Esophagus squamous epithelium (tissue), 5 donors: Measurements from ENCODE around the gene ZNF366. TPM values are rescaled to one million over a fixed set of nuclear protein-coding genes. Genes with fewer than 3 reads are reported as not detected.

ENCODE experiments used
- DNase-seq: peaks from one replicate; lab custom pipeline; 2025; lab: John Stamatoyannopoulos, UW
- H3K27ac ChIP-seq, 4 donors: fragments of 200-600 bp; sonication (generic); one replicate each; pipeline ENCODE4 v1.5.1; 2016 to 2019; ENCODE audit warnings: mild to moderate bottlenecking in 1 of 4
- H3K27me3 ChIP-seq, 4 donors: fragments of 200-600 bp; sonication (generic); 1 replicate in 3 of 4; 2 replicates in 1 of 4; pipeline versions ENCODE4 v1.5.1 to v1.6.0; 2017 to 2021; ENCODE audit warnings: antibody characterized with exemption in 1 of 4
- H3K36me3 ChIP-seq, 3 donors: fragments of 200-600 bp; sonication (generic); one replicate each; pipeline ENCODE4 v1.5.1; 2016 to 2019
- H3K4me1 ChIP-seq, 3 donors: fragments of 200-600 bp; sonication (generic); one replicate each; pipeline ENCODE4 v1.5.1; 2017 to 2019
- H3K4me3 ChIP-seq, 4 donors: fragments of 200-600 bp; sonication (generic); 1 replicate in 3 of 4; 2 replicates in 1 of 4; pipeline ENCODE4 v1.5.1; 2016 to 2019; ENCODE audit warnings: mild to moderate bottlenecking in 2 of 4, moderate library complexity in 1 of 4
- H3K9me3 ChIP-seq, 3 donors: fragments of 200-600 bp; sonication (generic); one replicate each; pipeline ENCODE4 v1.5.1; 2016 to 2019
- POLR2A ChIP-seq, 4 donors: fragments of 450-650 bp; IDR thresholded peaks; one replicate each; pipeline ENCODE4 v1.6.1; 2017; ENCODE audit warnings: antibody characterized with exemption in 4 of 4, mild to moderate bottlenecking in 4 of 4, moderate library complexity in 3 of 4
- WGBS, 2 donors: methylation state at CpG; one replicate each; pipeline ENCODE4 v1.1.5; 2018; 5-methylcytosine and 5-hydroxymethylcytosine counted together
- intact Hi-C: fragments of 100-400 bp; cut with DNase I; formaldehyde crosslinking; loops from one replicate; pipeline ENCODE4 v1.15.0; 2022
- total RNA-seq, 4 donors: library from RNA; depleted of rRNA; stranded (reverse); fragments of >200 nt; gene quantifications; one replicate each; pipeline ENCODE4 v1.1.0, GENCODE V29; 2016
- TF ChIP-seq, protein P1 (sequence below), 6 experiments: fragments of 450-650 bp in 4 of 6; fragments of 200-600 bp in 2 of 6; sonication (generic) in 2 of 6; IDR thresholded peaks; one replicate each; pipeline ENCODE4 v1.5.1; 2016 to 2019; ENCODE audit warnings: antibody characterized with exemption in 6 of 6, mild to moderate bottlenecking in 4 of 6, moderate library complexity in 4 of 6
- donor health status: DM: yes; HTN: yes; CAD: no.

Gene ZNF366
- total RNA-seq, 4 donors from 2014 or later = 0.48 to 2.9 (median 1.4) TPM

DNA sequence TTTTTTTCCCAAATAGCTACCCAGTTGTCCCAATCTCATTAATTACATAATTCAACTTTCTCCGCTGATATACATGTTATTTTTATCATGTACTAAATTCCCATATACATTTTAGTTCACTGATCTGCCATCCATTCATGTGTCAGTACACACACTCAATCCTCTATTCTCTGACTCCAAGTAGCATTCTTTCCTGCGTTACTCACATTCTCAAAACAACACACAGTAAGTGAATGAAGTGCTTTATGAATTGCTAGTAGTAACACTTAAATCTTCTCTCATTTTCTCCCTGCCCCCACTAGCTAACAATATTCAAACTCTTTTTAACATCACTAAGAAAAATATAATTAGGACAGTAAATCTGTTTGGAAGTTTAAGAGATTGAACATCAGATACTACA, 8.9 kb downstream of the ZNF366 start:
- no peaks in the 10 kb centered on the region for H3K27me3 ChIP-seq
- TF ChIP-seq, protein P1, sequence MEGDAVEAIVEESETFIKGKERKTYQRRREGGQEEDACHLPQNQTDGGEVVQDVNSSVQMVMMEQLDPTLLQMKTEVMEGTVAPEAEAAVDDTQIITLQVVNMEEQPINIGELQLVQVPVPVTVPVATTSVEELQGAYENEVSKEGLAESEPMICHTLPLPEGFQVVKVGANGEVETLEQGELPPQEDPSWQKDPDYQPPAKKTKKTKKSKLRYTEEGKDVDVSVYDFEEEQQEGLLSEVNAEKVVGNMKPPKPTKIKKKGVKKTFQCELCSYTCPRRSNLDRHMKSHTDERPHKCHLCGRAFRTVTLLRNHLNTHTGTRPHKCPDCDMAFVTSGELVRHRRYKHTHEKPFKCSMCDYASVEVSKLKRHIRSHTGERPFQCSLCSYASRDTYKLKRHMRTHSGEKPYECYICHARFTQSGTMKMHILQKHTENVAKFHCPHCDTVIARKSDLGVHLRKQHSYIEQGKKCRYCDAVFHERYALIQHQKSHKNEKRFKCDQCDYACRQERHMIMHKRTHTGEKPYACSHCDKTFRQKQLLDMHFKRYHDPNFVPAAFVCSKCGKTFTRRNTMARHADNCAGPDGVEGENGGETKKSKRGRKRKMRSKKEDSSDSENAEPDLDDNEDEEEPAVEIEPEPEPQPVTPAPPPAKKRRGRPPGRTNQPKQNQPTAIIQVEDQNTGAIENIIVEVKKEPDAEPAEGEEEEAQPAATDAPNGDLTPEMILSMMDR (IDR thresholded peaks at IDR 0.05) = no peak
- no peak for TF ChIP-seq POLR2A (IDR thresholded peaks at IDR 0.05)
- intact Hi-C loops = no loop called here

DNA sequence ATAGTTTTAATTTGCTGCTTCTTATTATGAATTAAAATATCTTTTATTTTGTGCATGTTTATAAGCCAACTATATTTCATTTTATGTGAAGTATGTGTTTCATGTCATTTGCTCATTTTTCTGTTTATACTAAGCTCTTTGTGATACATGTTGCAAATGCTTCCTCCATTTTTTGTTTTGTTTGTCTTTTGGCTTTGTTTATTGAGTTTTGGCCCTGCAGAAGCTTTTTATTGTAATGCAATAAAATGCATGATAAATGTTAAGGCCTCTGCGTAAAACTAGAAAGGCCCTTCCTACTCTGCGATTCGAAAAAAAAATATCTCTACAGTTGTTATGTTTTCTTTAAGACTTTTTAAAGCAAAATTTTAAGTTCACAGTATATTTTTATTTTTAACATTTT, 9.4 kb downstream of the ZNF366 start:
- H3K9me3 ChIP-seq = no peaks in the 10 kb centered on the region
- H3K4me1 ChIP-seq = peaks cover 0 to 15% (median 0%) of the 10 kb centered on the region in 3 donors
- no peak for DNase-seq
- no peaks in the 10 kb centered on the region for H3K27me3 ChIP-seq
- WGBS, 2 donors = 78 to 81% methylated on average over 3 of the region's 3 CpGs
- no peaks in the 10 kb centered on the region for H3K36me3 ChIP-seq
- intact Hi-C loops = no loop called here
- no peak for TF ChIP-seq POLR2A (IDR thresholded peaks at IDR 0.05)
- TF ChIP-seq, protein P1 (IDR thresholded peaks at IDR 0.05) = no peak
- H3K27ac ChIP-seq = no peak overlapping the region
- H3K4me3 ChIP-seq = no peak overlapping the region

More for the DNA sequence above, 8.9 kb downstream of the ZNF366 start:
- Histone ChIP-seq H3K27ac (no peak overlapping the region), H3K36me3 (no peaks in the 10 kb centered on the region), H3K4me3 (no peak overlapping the region), H3K9me3 (no peaks in the 10 kb centered on the region), H3K4me1 (peaks cover 0 to 15% (median 0%) of the 10 kb centered on the region in 3 donors)
- WGBS, 2 donors = 77 to 83% methylated on average over 2 of the region's 2 CpGs
- no peak for DNase-seq

DNA sequence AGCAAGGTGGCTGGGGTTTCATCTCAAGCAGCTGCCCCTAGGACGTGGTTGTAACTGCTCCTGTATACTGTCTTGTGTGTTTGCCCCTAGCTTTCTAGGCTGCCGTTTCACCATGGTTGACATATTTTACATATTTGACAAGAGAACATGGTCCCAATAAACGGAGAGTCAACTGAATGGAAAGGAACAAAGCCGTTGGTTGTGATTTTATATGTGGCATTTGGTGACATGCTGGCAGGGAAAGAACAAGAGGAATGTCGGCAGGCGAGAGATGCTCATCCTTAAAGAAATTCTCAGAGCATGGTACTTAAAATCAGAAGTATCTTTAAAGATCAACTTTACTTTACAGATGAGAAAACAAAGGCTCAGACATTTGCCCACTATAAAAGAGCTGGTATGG, 11.8 kb downstream of the ZNF366 start:
- intact Hi-C loops = no loop called here
- Histone ChIP-seq H3K4me3 (no peak overlapping the region), H3K36me3 (no peaks in the 10 kb centered on the region), H3K4me1 (peaks cover 0 to 15% (median 0%) of the 10 kb centered on the region in 3 donors), H3K27me3 (no peaks in the 10 kb centered on the region), H3K9me3 (no peaks in the 10 kb centered on the region), H3K27ac (peak overlapping the region in 2 of 4 donors; percentile 49 to 61)
- WGBS, 2 donors = 78 to 81% methylated on average over 6 of the region's 6 CpGs
- no peak for DNase-seq
- TF ChIP-seq, protein P1 (IDR thresholded peaks at IDR 0.05) = no peak
- no peak for TF ChIP-seq POLR2A (IDR thresholded peaks at IDR 0.05)

DNA sequence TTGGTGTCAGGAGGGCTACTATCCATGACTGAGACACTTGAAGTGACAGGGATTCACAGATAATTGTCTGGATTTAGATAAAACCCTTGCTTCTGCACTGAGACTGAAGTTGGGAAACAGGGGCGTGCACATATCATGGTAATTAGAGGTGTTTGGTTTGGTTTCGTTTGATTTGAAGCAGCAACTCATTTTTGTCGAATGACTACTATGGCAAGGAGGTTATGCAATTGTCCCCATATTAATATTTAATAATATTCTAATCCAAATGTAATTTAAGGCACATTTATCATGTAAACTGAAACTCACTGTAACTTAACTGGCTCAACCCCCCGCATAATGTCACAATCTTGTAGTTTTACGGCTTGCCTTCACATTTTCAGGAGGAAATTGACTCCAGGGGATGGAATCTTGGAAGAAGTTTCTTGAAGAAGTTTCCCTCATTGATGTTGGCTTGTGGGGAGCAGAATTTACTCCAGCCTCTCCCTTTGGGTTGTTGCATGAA, 12.5 kb downstream of the ZNF366 start:
- no peaks in the 10 kb centered on the region for H3K27me3 ChIP-seq
- peaks cover 0 to 15% (median 0%) of the 10 kb centered on the region in 3 donors for H3K4me1 ChIP-seq
- peak overlapping the region in 2 of 4 donors; percentile 49 to 61 for H3K27ac ChIP-seq
- no peak overlapping the region for H3K4me3 ChIP-seq
- intact Hi-C loops = no loop called here
- no peaks in the 10 kb centered on the region for H3K9me3 ChIP-seq
- DNase-seq = no peak
- 37 to 51% methylated on average over 5 of the region's 5 CpGs for WGBS, 2 donors
- no peaks in the 10 kb centered on the region for H3K36me3 ChIP-seq
- TF ChIP-seq, protein P1 (IDR thresholded peaks at IDR 0.05) = no peak
- no peak for TF ChIP-seq POLR2A (IDR thresholded peaks at IDR 0.05)

DNA sequence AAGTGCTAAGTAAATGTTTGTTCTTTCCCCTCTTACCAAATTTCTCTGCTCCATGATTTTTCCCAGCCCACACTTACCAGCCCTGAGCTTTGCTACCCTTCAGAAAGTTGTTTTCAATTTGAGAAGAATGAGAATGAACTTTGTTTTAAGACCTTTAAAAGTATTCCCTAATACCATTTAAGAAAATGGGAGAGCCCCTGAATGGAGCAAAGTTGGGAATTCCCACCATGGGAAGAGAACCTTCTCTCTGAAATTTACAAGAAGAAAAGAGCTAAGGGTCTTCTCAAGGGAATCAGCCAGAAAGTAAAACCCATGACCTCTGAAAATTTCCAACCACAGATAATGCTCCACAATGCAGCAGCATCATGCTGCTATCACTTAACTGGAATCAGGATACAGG, 17.7 kb downstream of the ZNF366 start:
- H3K9me3 ChIP-seq = no peaks in the 10 kb centered on the region
- H3K36me3 ChIP-seq = no peaks in the 10 kb centered on the region
- TF ChIP-seq, protein P1 (IDR thresholded peaks at IDR 0.05) = no peak
- TF ChIP-seq POLR2A (IDR thresholded peaks at IDR 0.05) = no peak
- H3K27me3 ChIP-seq = no peaks in the 10 kb centered on the region
- no peak for DNase-seq
- intact Hi-C loops = no loop called here
- H3K4me3 ChIP-seq = no peak overlapping the region
- H3K27ac ChIP-seq = no peak overlapping the region
- peaks cover 0 to 36% (median 20%) of the 10 kb centered on the region in 3 donors for H3K4me1 ChIP-seq
